PFSK-1 (cell line): ENCODE data around the gene BEST1.

Source experiments
- FOXP2 ChIP-seq: optimal IDR thresholded peaks from 2 replicates; pipeline ENCODE3; 2011; ENCODE audit warnings: borderline replicate concordance, control low read depth, inconsistent platforms; ENCODE audit not compliant: insufficient read depth; ENCODE audit errors: extremely low read length, extremely low read depth
- POLR2AphosphoS5 ChIP-seq: IDR thresholded peaks from 2 replicates; pipeline ENCODE4 v1.6.1; 2012; ENCODE audit warnings: low read depth, mild to moderate bottlenecking, control low read depth, low read length, moderate library complexity
- SIN3A ChIP-seq: IDR thresholded peaks from 2 replicates; pipeline ENCODE4 v1.6.1; 2012; ENCODE audit warnings: mild to moderate bottlenecking, low read length, moderate library complexity, borderline replicate concordance; ENCODE audit not compliant: insufficient read depth

DNA sequence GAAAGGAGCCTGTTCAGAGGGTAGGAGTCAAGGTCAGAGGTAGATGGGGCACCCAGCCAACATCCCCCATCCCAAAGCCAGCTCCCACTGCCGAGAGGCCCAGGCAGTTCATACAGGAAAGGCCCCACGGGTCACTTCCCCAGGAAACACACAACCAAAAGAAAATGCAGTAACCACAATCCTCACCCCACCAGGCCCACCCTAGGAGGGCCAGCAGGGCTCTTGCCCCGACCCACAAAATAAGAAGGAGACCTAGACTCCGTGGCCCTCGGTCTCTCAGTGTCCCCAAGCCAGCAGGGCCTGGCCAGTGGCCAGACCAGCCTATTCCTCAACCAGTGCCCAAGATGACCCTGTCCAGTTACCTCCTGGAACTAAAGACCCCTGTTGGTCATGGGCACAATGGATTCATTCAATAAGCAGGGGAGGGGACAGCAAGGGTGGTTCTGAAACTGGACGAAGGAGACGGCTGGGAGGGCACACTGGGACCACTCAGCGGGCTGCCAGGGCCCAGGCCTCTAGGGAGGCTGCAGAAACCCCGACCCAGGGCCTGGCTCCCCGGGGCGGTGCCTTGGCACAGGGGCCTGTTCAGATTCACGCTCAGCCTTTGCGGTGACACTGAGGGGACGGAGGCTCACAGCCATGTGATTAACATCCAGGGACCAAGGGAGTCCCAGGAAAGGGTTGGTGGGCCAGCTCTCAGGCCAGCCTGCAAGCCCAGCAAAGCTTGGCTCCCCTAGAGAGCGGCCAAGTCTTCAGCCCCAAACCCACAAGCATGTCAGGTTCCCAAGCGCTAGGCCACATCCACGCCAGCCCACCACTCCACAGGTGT lies 38.2 kb upstream of the BEST1 start:
- no peak for TF ChIP-seq FOXP2
- TF ChIP-seq SIN3A = no peak
- TF ChIP-seq POLR2AphosphoS5 = no peak
